Ammon's horn (tissue), 1 donor: Measurements from ENCODE around the gene AMOTL1.
"Not testable (repeated sequence)": the region's sequence is repeated elsewhere in the genome, so short reads cannot be mapped to it uniquely, and the experiment has no call there.

Experiments used
- DNase-seq: peaks from one replicate; pipeline ENCODE4 v3.0.0-alpha.2; 2016; ENCODE audit warnings: low spot score

The AMOTL1 gene

GRCh38 chr11:94794287-94795168 lies 26.4 kb downstream of the AMOTL1 start:
- DNase-seq = no peak

- no peak for DNase-seq
These were observed 27.5 kb downstream of the AMOTL1 start for GRCh38 chr11:94795476-94796189.

GRCh38 chr11:94796190-94796580 lies 28.0 kb downstream of the AMOTL1 start:
- no peak for DNase-seq

- no peak for DNase-seq
These were observed 28.7 kb downstream of the AMOTL1 start for GRCh38 chr11:94796863-94797262.

GRCh38 chr11:94799726-94800125 lies 31.6 kb downstream of the AMOTL1 start:
- DNase-seq = no peak

GRCh38 chr11:94800414-94800813 lies 32.3 kb downstream of the AMOTL1 start:
- peak; percentile 35 for DNase-seq

GRCh38 chr11:94801866-94802460 lies 33.8 kb downstream of the AMOTL1 start:
- no peak for DNase-seq

- peak; percentile 45 for DNase-seq
These were observed 34.3 kb downstream of the AMOTL1 start for GRCh38 chr11:94802501-94802900.

- DNase-seq = no peak
These were observed 35.3 kb downstream of the AMOTL1 start for GRCh38 chr11:94803491-94803890.

- DNase-seq = no peak
These were observed 36.7 kb downstream of the AMOTL1 start for GRCh38 chr11:94804874-94805273.

- no peak for DNase-seq
These were observed 37.9 kb downstream of the AMOTL1 start for GRCh38 chr11:94806014-94806413.

GRCh38 chr11:94806419-94806818 lies 38.3 kb downstream of the AMOTL1 start:
- DNase-seq = no peak

- DNase-seq = no peak
These were observed 41.1 kb downstream of the AMOTL1 start for GRCh38 chr11:94809251-94809650.

GRCh38 chr11:94812724-94813720 lies 44.9 kb downstream of the AMOTL1 start:
- not testable (repeated sequence) for DNase-seq

- no peak for DNase-seq
These were observed 46.3 kb downstream of the AMOTL1 start for GRCh38 chr11:94814272-94814976.

- no peak for DNase-seq
These were observed 47.7 kb downstream of the AMOTL1 start for GRCh38 chr11:94815705-94816344.

GRCh38 chr11:94820480-94820879 lies 52.3 kb downstream of the AMOTL1 start:
- no peak for DNase-seq

- no peak for DNase-seq
These were observed 53.3 kb downstream of the AMOTL1 start for GRCh38 chr11:94821439-94821838.

- no peak for DNase-seq
These were observed 53.9 kb downstream of the AMOTL1 start for GRCh38 chr11:94822080-94822479.

GRCh38 chr11:94823102-94823732 lies 55.1 kb downstream of the AMOTL1 start:
- no peak for DNase-seq
